HL-60 (cell line): ENCODE data around the gene SDCCAG8.

ENCODE experiments used
- DNase-seq, 2 experiments: peaks; one replicate each; pipeline ENCODE4 v3.0.0-alpha.2; 2010 to 2020; ENCODE audit warnings: low read depth in 1 of 2, low spot score in 1 of 2
- H3K27ac ChIP-seq: fragments of 250-450 bp; sonication (Bioruptor Pico); replicated peaks from 2 replicates; pipeline ENCODE4 v1.5.1; 2020; ENCODE audit warnings: mild to moderate bottlenecking, moderate library complexity
- H3K27me3 ChIP-seq: fragments of 250-450 bp; sonication (Bioruptor Pico); 2 replicates; pipeline ENCODE4 v1.5.1; 2021; ENCODE audit warnings: mild to moderate bottlenecking, moderate library complexity; ENCODE audit not compliant: insufficient read depth, poor library complexity, severe bottlenecking
- H3K4me3 ChIP-seq: replicated peaks from 2 replicates; pipeline ENCODE4 v1.5.1; 2011; ENCODE audit warnings: mild to moderate bottlenecking, control low read depth, low read length; ENCODE audit not compliant: insufficient read depth
- CTCF ChIP-seq: IDR thresholded peaks from one replicate; pipeline ENCODE4 v1.5.1; 2011; ENCODE audit warnings: low read length, control low read depth, inconsistent platforms; ENCODE audit not compliant: insufficient read depth
- GABPA ChIP-seq: IDR thresholded peaks from 2 replicates; pipeline ENCODE4 v1.6.1; 2012; ENCODE audit warnings: low read depth
- POLR2AphosphoS5 ChIP-seq: IDR thresholded peaks from 2 replicates; pipeline ENCODE4 v1.6.1; 2012; ENCODE audit warnings: low read depth
- REST ChIP-seq: IDR thresholded peaks from 2 replicates; pipeline ENCODE4 v1.6.1; 2012; ENCODE audit warnings: low read depth; ENCODE audit not compliant: insufficient replicate concordance
- SPI1 ChIP-seq: IDR thresholded peaks from 2 replicates; pipeline ENCODE4 v1.6.1; 2012; ENCODE audit warnings: low read depth, mild to moderate bottlenecking, borderline replicate concordance

Gene SDCCAG8

DNA sequence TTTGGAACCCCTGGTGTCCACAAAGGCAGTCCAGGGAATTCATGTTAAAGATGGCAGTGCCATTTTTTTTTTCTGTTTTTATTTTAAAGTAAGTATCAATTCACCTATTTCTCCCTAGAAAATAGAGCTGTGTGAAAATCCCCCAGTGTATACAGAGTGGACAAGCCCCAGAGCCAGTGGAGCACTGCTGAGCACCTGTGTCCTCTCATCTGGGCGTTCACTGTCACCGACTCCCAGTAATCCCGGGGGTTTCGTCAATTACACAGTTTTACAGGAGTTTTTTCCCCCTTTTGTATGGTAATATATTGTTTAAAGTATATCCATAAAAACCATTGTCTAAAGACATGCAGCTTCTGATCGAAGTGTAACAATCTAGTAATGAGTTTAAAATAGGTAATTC lies 175.8 kb downstream of the SDCCAG8 start:
- no peak overlapping the region for H3K4me3 ChIP-seq

DNA sequence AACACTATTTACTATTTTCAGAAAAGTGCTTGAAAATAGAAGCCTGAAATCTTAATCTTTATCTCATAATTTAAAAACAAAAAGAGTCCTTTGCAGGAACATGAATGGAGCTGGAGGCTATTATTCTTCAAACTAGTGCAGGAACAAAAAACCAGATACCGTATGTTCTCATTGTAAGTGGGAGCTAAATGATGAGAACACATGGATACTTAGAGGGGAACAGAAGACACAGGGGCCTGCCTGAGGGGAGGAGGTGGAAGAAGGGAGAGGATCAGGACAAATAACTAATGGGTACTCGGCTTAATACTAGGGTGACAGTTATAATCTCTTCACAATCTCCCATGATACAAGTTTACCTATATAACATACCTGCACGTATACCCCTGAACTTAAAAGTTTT lies 176.3 kb downstream of the SDCCAG8 start:
- DNase-seq = no peak
- H3K27me3 ChIP-seq = no peaks in the 10 kb centered on the region
- no peak overlapping the region for H3K27ac ChIP-seq
- no peak overlapping the region for H3K4me3 ChIP-seq
- TF ChIP-seq SPI1 = no peak
- TF ChIP-seq REST = no peak
- no peak for TF ChIP-seq POLR2AphosphoS5
- TF ChIP-seq GABPA = no peak
- TF ChIP-seq CTCF = no peak

More for the DNA sequence above, 175.8 kb downstream of the SDCCAG8 start:
- no peak for DNase-seq
- Histone ChIP-seq H3K27ac (no peak overlapping the region), H3K27me3 (no peaks in the 10 kb centered on the region)
- TF ChIP-seq REST = no peak
- no peak for TF ChIP-seq GABPA
- no peak for TF ChIP-seq SPI1
- TF ChIP-seq CTCF = no peak
- no peak for TF ChIP-seq POLR2AphosphoS5

DNA sequence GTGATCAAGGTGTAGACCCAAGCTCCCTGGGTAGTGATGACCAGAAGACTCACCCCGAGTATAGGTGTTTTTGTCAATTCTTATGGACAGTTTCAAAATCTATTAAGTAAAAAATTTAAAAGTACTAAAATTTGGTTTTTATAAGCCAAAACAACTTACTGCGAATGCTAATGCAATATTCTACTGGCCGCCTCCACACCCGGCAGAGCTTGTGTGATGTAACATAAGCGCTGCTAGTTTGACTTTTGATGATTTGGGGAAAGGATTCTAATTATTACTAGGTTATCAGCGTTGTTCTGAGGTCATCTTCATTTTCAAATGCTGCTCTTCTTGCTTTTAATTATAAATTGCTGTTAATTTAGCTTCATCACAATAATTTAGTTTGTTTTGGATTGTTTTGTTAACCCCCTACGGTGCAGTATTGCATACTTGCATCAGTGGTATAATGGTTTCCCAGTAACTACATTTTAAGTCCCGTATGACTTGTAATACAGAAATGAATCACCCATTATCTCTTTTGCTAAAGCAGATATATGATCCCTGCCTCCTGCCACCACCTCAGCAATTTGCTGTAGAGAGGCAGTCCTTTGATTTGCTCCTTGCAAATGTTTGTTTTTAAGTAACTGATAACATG lies 178.0 kb downstream of the SDCCAG8 start:
- no peak overlapping the region for H3K27ac ChIP-seq
- no peak for DNase-seq
- no peak overlapping the region for H3K4me3 ChIP-seq
- H3K27me3 ChIP-seq = no peaks in the 10 kb centered on the region
- TF ChIP-seq SPI1 = no peak

GRCh38 chr1:243434594-243434993 lies 178.8 kb downstream of the SDCCAG8 start:
- TF ChIP-seq GABPA = no peak
- H3K27me3 ChIP-seq = no peaks in the 10 kb centered on the region
- no peak for DNase-seq
- no peak overlapping the region for H3K27ac ChIP-seq
- H3K4me3 ChIP-seq = no peak overlapping the region

GRCh38 chr1:243435836-243436235 lies 180.0 kb downstream of the SDCCAG8 start:
- no peak overlapping the region for H3K27ac ChIP-seq
- TF ChIP-seq POLR2AphosphoS5 = no peak
- TF ChIP-seq SPI1 = no peak
- H3K4me3 ChIP-seq = no peak overlapping the region
- no peaks in the 10 kb centered on the region for H3K27me3 ChIP-seq
- no peak for DNase-seq
